Subcutaneous adipose tissue (tissue), 4 donors: Measurements from ENCODE around the gene AGAP1. TPM values are rescaled to one million over a fixed set of nuclear protein-coding genes. Genes with fewer than 3 reads are reported as not detected.

ENCODE experiments used
- CTCF ChIP-seq: fragments of 450-650 bp; IDR thresholded peaks from one replicate; pipeline ENCODE4 v1.5.1; 2016; ENCODE audit warnings: low read depth, mild to moderate bottlenecking, control low read depth, antibody characterized with exemption, moderate library complexity
- total RNA-seq, 4 donors: library from RNA; depleted of rRNA; stranded (reverse); fragments of >200 nt; gene quantifications; one replicate each; pipeline ENCODE4 v1.1.0, GENCODE V29; 2016

The AGAP1 gene
- total RNA-seq, 4 donors from 2014 or later = 13.6 to 26.3 (median 23.6) TPM

DNA sequence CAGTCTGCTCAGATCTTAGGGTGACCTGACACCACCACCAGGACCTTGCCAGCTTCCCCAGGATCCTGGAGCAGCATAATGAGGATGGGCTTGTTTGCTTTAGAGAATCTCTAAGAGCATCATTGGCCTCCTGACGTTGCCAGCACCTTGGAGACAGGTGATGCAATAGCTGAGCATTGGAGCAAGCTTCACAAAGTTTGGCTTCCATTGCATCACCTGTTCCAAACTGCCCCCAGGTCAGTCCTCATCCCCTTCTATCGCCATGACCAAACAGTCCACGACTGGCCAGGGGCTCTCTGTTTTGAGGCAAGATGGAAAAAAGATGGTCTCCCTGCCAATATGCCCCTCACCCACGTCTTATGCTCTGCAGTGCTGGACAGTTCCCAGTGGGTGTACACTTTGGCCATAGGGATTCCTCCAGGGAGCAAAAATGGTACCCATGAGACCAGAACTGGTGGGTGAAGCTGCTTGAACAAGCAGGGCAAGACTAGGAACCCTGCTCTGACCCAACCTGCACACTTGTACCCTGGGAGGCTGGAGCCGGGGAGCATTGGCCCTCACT, 22.6 kb upstream of the AGAP1 start:
- no peak for TF ChIP-seq CTCF

- no peak for TF ChIP-seq CTCF
These were observed 21.4 kb upstream of the AGAP1 start for GRCh38 chr2:235472443-235472842.

DNA sequence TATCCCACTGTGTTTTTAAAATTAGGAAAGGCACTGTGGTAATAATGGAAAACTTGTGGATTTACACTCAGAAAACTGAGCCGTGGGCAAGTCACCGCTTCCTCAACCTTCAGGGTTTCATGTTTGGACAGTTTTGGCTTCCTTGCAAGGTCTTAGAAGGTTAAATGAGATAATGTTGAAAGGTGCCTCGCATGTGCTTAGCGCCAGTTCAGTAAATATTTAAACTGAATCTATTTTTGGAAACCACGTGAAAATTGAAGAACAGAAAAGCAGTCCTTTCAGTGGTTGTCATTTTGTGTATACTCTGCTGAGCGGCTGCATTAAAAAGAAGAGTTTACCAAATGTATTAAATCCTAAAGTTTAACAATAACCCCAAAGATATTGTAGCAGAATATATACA, 15.2 kb upstream of the AGAP1 start:
- TF ChIP-seq CTCF = no peak

- no peak for TF ChIP-seq CTCF
These were observed 14.2 kb upstream of the AGAP1 start for GRCh38 chr2:235479604-235480003.

DNA sequence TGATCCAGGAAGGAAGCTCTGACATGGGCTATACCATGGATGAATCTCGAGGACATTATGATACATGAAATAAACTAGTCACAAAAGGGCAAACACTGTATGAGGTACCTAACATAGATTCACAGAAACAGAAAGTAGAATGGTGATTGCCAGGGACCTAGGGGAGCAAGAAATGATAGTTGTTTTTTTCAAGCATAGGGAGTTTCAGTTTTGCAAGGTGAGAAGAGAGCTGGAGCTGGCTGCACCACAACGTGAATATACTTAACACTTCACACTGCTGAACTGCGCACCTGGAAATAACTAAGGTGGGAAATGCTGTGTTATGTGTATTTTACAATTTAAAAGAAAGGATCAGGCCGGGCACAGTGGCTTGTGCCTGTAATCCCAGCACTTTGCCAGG, 13.2 kb upstream of the AGAP1 start:
- TF ChIP-seq CTCF = no peak

DNA sequence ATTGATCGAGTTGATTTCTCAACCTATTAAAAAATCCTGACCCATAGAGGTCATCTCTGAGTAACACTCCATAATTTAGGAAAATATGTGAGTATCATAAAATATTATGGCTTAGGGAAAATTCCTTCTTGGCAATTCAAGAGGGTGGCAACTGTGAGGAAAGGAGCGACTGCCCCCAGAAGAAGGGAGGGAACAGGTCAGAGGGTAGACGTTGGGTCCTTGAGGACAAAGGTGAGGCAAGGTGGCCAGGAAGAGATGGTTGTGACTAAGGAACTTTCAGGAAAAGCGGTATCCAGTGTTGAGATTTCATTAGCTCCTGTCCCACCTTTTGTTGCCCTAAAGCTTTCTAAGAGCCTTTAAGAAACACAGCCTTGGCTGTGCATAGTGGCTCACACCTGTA, 10.5 kb upstream of the AGAP1 start:
- TF ChIP-seq CTCF = no peak

GRCh38 chr2:235485362-235485761, 8.5 kb upstream of the AGAP1 start:
- TF ChIP-seq CTCF = no peak
